OCI-LY3 (cell line): ENCODE data around the gene TMEM132C.

Experiments used
- H2AFZ ChIP-seq: fragments of 200-600, 300-600 bp; shearing (Covaris generic); 2 replicates; pipeline ENCODE4 v1.6.0; 2014; ENCODE audit warnings: antibody characterized with exemption, low read depth, low read length
- H3K27ac ChIP-seq: fragments of 200-600, 300-600 bp; sonication (generic); 2 replicates; pipeline ENCODE4 v1.5.1; 2014; ENCODE audit warnings: mild to moderate bottlenecking, low read length, moderate library complexity, mixed read lengths
- H3K27me3 ChIP-seq: fragments of 200-600, 300-600 bp; sonication (generic); 2 replicates; pipeline ENCODE4 v1.6.1; 2014; ENCODE audit warnings: low read depth, low read length, mixed read lengths
- H3K36me3 ChIP-seq: fragments of 200-600, 300-600 bp; sonication (generic); replicated peaks from 2 replicates; pipeline ENCODE3; 2014; ENCODE audit warnings: low read depth, low read length, mixed read lengths
- H3K4me1 ChIP-seq: fragments of 300-600, 200-600 bp; sonication (generic); 2 replicates; pipeline ENCODE4 v1.6.1; 2014; ENCODE audit warnings: low read length, mixed read lengths
- H3K4me2 ChIP-seq: fragments of 200-600, 300-600 bp; sonication (generic); 2 replicates; pipeline ENCODE4 v1.6.1; 2014; ENCODE audit warnings: low read length, mixed read lengths
- H3K4me3 ChIP-seq: fragments of 300-600, 200-600 bp; sonication (generic); 2 replicates; pipeline ENCODE4 v1.5.1; 2014; ENCODE audit warnings: antibody characterized with exemption, mild to moderate bottlenecking, low read length, moderate library complexity
- H3K79me2 ChIP-seq: fragments of 300-600, 200-600 bp; shearing (Covaris generic); 2 replicates; pipeline ENCODE4 v1.6.1; 2014; ENCODE audit warnings: mild to moderate bottlenecking, low read length, mixed read lengths
- H3K9ac ChIP-seq: fragments of 300-600, 200-600 bp; shearing (Covaris generic); 2 replicates; pipeline ENCODE4 v1.6.0; 2014; ENCODE audit warnings: mild to moderate bottlenecking, low read length, moderate library complexity
- H3K9me3 ChIP-seq: fragments of 200-600, 300-600 bp; shearing (Covaris generic); 2 replicates; pipeline ENCODE4 v1.6.1; 2014; ENCODE audit warnings: low read length, mixed read lengths; ENCODE audit not compliant: insufficient read depth
- H4K20me1 ChIP-seq: fragments of 200-600, 300-600 bp; sonication (generic); 2 replicates; pipeline ENCODE4 v1.6.1; 2016; ENCODE audit warnings: low read length, mixed read lengths; ENCODE audit not compliant: insufficient read depth
- CTCF ChIP-seq: fragments of 200-600, 300-600 bp; sonication (generic); IDR thresholded peaks from 2 replicates; pipeline ENCODE4 v1.5.1; 2014; ENCODE audit warnings: antibody characterized with exemption, low read length, low read depth
- EZH2phosphoT487 ChIP-seq: fragments of 200-600 bp; shearing (Covaris generic); IDR thresholded peaks from 2 replicates; pipeline ENCODE4 v1.6.1; 2018; ENCODE audit warnings: antibody characterized with exemption, mixed run types, low read depth

Gene TMEM132C

GRCh38 chr12:128705140-128705539 lies 438.2 kb downstream of the TMEM132C start:
- Histone ChIP-seq H3K4me2 (no peak overlapping the region), H3K79me2 (no peaks in the 10 kb centered on the region), H2AFZ (no peak overlapping the region), H3K9ac (no peak overlapping the region), H3K4me1 (no peaks in the 10 kb centered on the region), H3K9me3 (no peaks in the 10 kb centered on the region), H3K4me3 (no peak overlapping the region), H3K27me3 (peaks cover 18% of the 10 kb centered on the region), H4K20me1 (no peaks in the 10 kb centered on the region), H3K27ac (no peak overlapping the region), H3K36me3 (no peaks in the 10 kb centered on the region)
- no peak for TF ChIP-seq EZH2phosphoT487
- no peak for TF ChIP-seq CTCF

- H3K27me3 ChIP-seq: peaks cover 4% of the 10 kb centered on the region; the same call in 1 of the 2 replicates
- no peaks in the 10 kb centered on the region for H4K20me1 ChIP-seq
- H3K9ac ChIP-seq: no peak overlapping the region
- H3K4me1 ChIP-seq: no peaks in the 10 kb centered on the region
- no peak overlapping the region for H3K4me2 ChIP-seq
- no peaks in the 10 kb centered on the region for H3K36me3 ChIP-seq
- H3K79me2 ChIP-seq: no peaks in the 10 kb centered on the region
- H3K27ac ChIP-seq: no peak overlapping the region
- no peaks in the 10 kb centered on the region for H3K9me3 ChIP-seq
- no peak overlapping the region for H2AFZ ChIP-seq
- TF ChIP-seq EZH2phosphoT487 (no peak), CTCF (0 out of 2 replicates have a peak, but pooled peaks have one; percentile 4)
- no peak overlapping the region for H3K4me3 ChIP-seq
Observed at GRCh38 chr12:128707488-128707887, 440.5 kb downstream of the TMEM132C start.

- Histone ChIP-seq H3K27me3 (peaks cover 10% of the 10 kb centered on the region; the same call in 1 of the 2 replicates), H3K4me3 (no peak overlapping the region), H3K27ac (no peak overlapping the region), H3K4me1 (no peaks in the 10 kb centered on the region), H2AFZ (no peak overlapping the region), H3K9ac (no peak overlapping the region), H3K79me2 (no peaks in the 10 kb centered on the region), H4K20me1 (no peaks in the 10 kb centered on the region), H3K4me2 (no peak overlapping the region), H3K9me3 (no peaks in the 10 kb centered on the region), H3K36me3 (no peaks in the 10 kb centered on the region)
- TF ChIP-seq EZH2phosphoT487 (no peak), CTCF (no peak)
Observed at GRCh38 chr12:128708789-128709188, 441.8 kb downstream of the TMEM132C start.

- H3K79me2 ChIP-seq: no peaks in the 10 kb centered on the region
- no peak overlapping the region for H3K4me2 ChIP-seq
- no peak overlapping the region for H3K27ac ChIP-seq
- no peaks in the 10 kb centered on the region for H3K36me3 ChIP-seq
- no peaks in the 10 kb centered on the region for H4K20me1 ChIP-seq
- no peak overlapping the region for H3K9ac ChIP-seq
- H3K9me3 ChIP-seq: no peaks in the 10 kb centered on the region
- H3K4me3 ChIP-seq: no peak overlapping the region
- no peak for TF ChIP-seq EZH2phosphoT487
- TF ChIP-seq CTCF: no peak
- H3K4me1 ChIP-seq: no peaks in the 10 kb centered on the region
- H3K27me3 ChIP-seq: peaks cover 13% of the 10 kb centered on the region; the same call in 1 of the 2 replicates
- H2AFZ ChIP-seq: no peak overlapping the region
Observed at GRCh38 chr12:128709660-128710059, 442.7 kb downstream of the TMEM132C start.
